ENCODE data around the gene BRD3OS. TPM values are rescaled to one million over a fixed set of nuclear protein-coding genes. Genes with fewer than 3 reads are reported as not detected.

The BRD3OS gene
- total and polyA plus RNA-seq, 2 donors (not counting 3 experiments of a cell fraction or from before 2014, with no cell fraction given), result 11.9 to 15.4 TPM

DNA sequence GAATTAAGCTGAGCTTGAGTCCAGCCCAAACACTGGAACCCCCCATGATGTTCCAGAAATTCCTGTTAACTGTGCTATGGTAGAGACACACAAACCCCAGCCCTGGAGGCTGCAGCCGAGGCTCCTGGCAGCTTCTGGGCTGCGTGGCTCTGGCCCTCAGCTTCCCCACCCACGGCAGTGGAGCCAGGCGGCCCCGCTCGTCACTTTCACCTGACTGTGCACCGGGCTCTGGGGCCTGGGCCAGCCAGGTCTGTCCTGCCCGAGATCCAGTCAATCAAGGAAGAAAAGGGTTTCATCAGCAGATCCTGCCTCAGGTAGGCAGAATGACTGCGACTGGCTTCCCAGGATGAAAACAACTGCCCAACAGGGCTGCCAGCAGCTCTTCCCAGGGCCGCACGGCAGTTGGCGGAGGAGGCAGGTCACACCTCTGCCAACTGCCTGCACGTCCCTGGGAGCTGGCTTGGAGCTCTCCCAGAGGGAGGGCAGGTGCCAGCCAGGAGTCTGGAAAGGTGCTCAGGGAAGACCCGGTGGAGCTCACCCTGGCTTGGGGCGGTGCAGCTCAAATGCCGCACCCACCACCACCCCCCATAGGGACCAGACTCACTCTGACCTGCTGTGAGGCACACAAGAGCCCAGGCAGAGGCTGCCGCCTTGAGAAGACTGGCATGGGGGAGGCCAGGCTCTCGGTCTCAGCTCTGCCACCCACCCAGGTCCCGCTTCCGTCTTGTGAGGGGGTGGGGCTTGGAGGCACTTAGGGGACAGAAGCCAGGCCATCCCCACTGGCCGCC lies 21.8 kb downstream of the BRD3OS start:
- Histone ChIP-seq H2AFZ (ENCODE audit: low read depth, low read length) (no peak overlapping the region), H4K20me1 (replicated peaks; ENCODE audit: control insufficient read depth, extremely low read depth, insufficient read depth, low read length) (no peaks in the 10 kb centered on the region), H3K4me2 (ENCODE audit: insufficient read depth, low read length) (no peak overlapping the region), H3K4me1 (ENCODE audit: control insufficient read depth, extremely low read depth, insufficient read depth, low read length) (no peaks in the 10 kb centered on the region), H3K27me3 (ENCODE audit: control insufficient read depth in 2 of 2, insufficient read depth in 2 of 2, low read length in 2 of 2) (no peaks in the 10 kb centered on the region), H3K79me2 (ENCODE audit: control insufficient read depth, insufficient read depth, low read length) (no peaks in the 10 kb centered on the region), H3K36me3 (ENCODE audit: control insufficient read depth in 2 of 2, extremely low read depth in 1 of 2, insufficient read depth in 2 of 2, low read length in 2 of 2) (peaks cover 4 to 81% of the 10 kb centered on the region in 2 experiments), H3K9me1 (replicated peaks; ENCODE audit: control insufficient read depth, extremely low read depth, insufficient read depth, low read length) (no peaks in the 10 kb centered on the region), H3K27ac (ENCODE audit: insufficient read depth, low read depth, low read length) (no peak overlapping the region), H3K9me3 (replicated peaks; ENCODE audit: control insufficient read depth, insufficient read depth, low read length) (no peaks in the 10 kb centered on the region), H3K4me3 (replicated peaks in 1 of 3; ENCODE audit: insufficient read depth in 1 of 3, low read depth in 1 of 3, low read length in 3 of 3) (no peak overlapping the region), H3K9ac (replicated peaks; ENCODE audit: extremely low read depth, insufficient read depth, low read length) (no peak overlapping the region)
- POLR2A ChIA-PET, result no interaction called here
- CTCF ChIA-PET, result no interaction called here
- no peak for TF ChIP-seq GATA2 (IDR thresholded peaks at IDR 0.05; ENCODE audit: insufficient read depth, insufficient read length, low read depth, low read length)
- TF ChIP-seq CTCF (IDR thresholded peaks at IDR 0.05; ENCODE audit: extremely low read depth in 1 of 2, insufficient read depth in 1 of 2, low read depth in 1 of 2, low read length in 2 of 2), result no peak
- TF ChIP-seq MYC (IDR thresholded peaks at IDR 0.05; ENCODE audit: low read depth, low read length), result no peak
- dilution Hi-C loops (cut with MboI; ENCODE audit: extremely low pct_ligation_motif_present, low sequenced_read_pairs), result no loop called here
- DNase-seq (ENCODE audit: low read depth, low spot score) (no peak), FAIRE-seq (no peak)
- BruUV-seq (replicated peaks), result no TSS peak
- intact Hi-C loops (cut with micrococcal nuclease), result loop anchor here (10.0 kb wide), 1 partner anchor 338 kb away; no protein-coding TSS in a partner anchor
